Activated CD4-positive, alpha-beta T cell treated with anti-CD3 and anti-CD28 coated beads for 1 hour (primary cell): ENCODE results near the gene APH1A.
"Not testable (repeated sequence)": the region's sequence is repeated elsewhere in the genome, so short reads cannot be mapped to it uniquely, and the experiment has no call there.

ENCODE experiments used
- DNase-seq: peaks from one replicate; pipeline ENCODE4 v3.0.0-alpha.2; 2020

The APH1A gene

GRCh38 chr1:150233359-150234308 is 35.2 kb downstream of the APH1A start:
- peak; percentile 14 for DNase-seq

GRCh38 chr1:150232921-150233320 is 35.9 kb downstream of the APH1A start:
- not testable (repeated sequence) for DNase-seq

- DNase-seq = not testable (repeated sequence)
These were observed 40.6 kb downstream of the APH1A start for GRCh38 chr1:150228246-150228645.

- no peak for DNase-seq
These were observed 41.6 kb downstream of the APH1A start for GRCh38 chr1:150227228-150227627.

- DNase-seq = no peak
These were observed 42.3 kb downstream of the APH1A start for GRCh38 chr1:150226486-150226885.

GRCh38 chr1:150225546-150225945 is 43.3 kb downstream of the APH1A start:
- DNase-seq = no peak

DNA sequence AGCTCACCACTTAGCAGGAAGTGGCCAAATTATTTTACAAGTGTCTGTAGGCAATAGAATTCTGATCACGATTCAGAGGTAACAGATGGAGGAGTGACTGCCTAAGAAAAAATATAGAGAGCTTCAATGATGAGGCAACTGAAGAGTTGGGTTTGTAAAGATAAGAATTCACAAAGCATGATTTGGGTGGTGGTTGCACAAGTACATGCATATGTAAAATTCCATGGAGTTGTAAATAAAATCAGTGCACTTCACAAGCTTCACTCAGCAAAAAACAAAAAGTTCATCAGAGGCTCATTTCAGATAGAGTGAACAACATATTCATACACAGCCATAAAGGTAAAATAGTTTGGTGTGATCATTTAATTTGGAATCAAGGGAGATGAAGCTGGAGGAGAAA is 43.8 kb downstream of the APH1A start:
- DNase-seq = no peak

- no peak for DNase-seq
These were observed 47.3 kb downstream of the APH1A start for GRCh38 chr1:150221552-150221951.

DNA sequence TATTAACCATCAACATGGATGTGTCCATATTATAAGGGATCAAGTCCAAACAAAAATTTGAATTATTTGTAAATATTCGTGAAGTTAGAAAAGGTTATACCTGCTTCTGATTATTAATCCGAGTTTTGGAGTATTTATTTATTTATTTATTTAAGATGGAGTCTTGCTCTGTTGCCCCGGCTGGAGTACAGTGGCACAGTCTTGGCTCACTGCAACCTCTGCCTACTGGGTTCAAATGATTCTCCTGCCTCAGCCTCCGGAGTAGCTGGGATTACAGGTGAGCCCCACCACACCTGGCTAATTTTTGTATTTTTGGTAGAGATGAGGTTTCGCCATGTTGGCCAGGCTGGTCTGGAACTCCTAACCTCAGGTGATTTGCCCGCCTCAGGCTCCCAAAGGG is 53.0 kb downstream of the APH1A start:
- DNase-seq = not testable (repeated sequence)
